CD4-positive, alpha-beta T cell treated with Interleukin-6 at 100 ng/mL for 8 hours (primary cell): ENCODE results near the gene BRD3OS.

Experiments
- DNase-seq: peaks from one replicate; pipeline ENCODE4 v3.0.0-alpha.2; 2020; ENCODE audit warnings: mixed read lengths, low spot score

Gene BRD3OS

GRCh38 chr9:134004881-134005280 lies 20.4 kb upstream of the BRD3OS start:
- DNase-seq: no peak

- no peak for DNase-seq
Observed at GRCh38 chr9:134005381-134005780, 19.9 kb upstream of the BRD3OS start.

GRCh38 chr9:134007150-134007549 lies 18.1 kb upstream of the BRD3OS start:
- DNase-seq: no peak

- no peak for DNase-seq
Observed at GRCh38 chr9:134007571-134007970, 17.7 kb upstream of the BRD3OS start.

GRCh38 chr9:134010310-134011173 lies 14.7 kb upstream of the BRD3OS start:
- DNase-seq: no peak

GRCh38 chr9:134011401-134011800 lies 13.9 kb upstream of the BRD3OS start:
- no peak for DNase-seq

- no peak for DNase-seq
Observed at GRCh38 chr9:134014946-134015345, 10.3 kb upstream of the BRD3OS start.

GRCh38 chr9:134024214-134024792 lies 978 bp upstream of the BRD3OS start:
- no peak for DNase-seq

GRCh38 chr9:134025606-134026541 lies 593 bp downstream of the BRD3OS start:
- peak; percentile 32 for DNase-seq

GRCh38 chr9:134026581-134026980 lies 1.3 kb downstream of the BRD3OS start:
- DNase-seq: no peak

GRCh38 chr9:134026981-134027380 lies 1.7 kb downstream of the BRD3OS start:
- no peak for DNase-seq

GRCh38 chr9:134027561-134027960 lies 2.3 kb downstream of the BRD3OS start:
- DNase-seq: no peak

- no peak for DNase-seq
Observed at GRCh38 chr9:134028076-134028475, 2.8 kb downstream of the BRD3OS start.

GRCh38 chr9:134028575-134029247 lies 3.4 kb downstream of the BRD3OS start:
- no peak for DNase-seq

GRCh38 chr9:134029248-134030226 lies 4.3 kb downstream of the BRD3OS start:
- no peak for DNase-seq

GRCh38 chr9:134030821-134031470 lies 5.7 kb downstream of the BRD3OS start:
- no peak for DNase-seq

- DNase-seq: no peak
Observed at GRCh38 chr9:134031783-134032182, 6.5 kb downstream of the BRD3OS start.

GRCh38 chr9:134032456-134033222 lies 7.4 kb downstream of the BRD3OS start:
- no peak for DNase-seq

- DNase-seq: no peak
Observed at GRCh38 chr9:134033516-134034214, 8.4 kb downstream of the BRD3OS start.
